HG03097 (cell line): ENCODE data around the gene ACOX3.

Source experiments
- ATAC-seq: cut with Tn5 transposase; IDR thresholded peaks from one replicate; pipeline ENCODE4 v1.9.1; 2021; ENCODE audit not compliant: unreplicated experiment, low FRiP score

Gene ACOX3

GRCh38 chr4:8468746-8469535 is 28.4 kb upstream of the ACOX3 start:
- peak; percentile 55 for ATAC-seq

GRCh38 chr4:8467016-8467415 is 26.5 kb upstream of the ACOX3 start:
- ATAC-seq = no peak

GRCh38 chr4:8465615-8466611 is 25.4 kb upstream of the ACOX3 start:
- no peak for ATAC-seq

- ATAC-seq = no peak
Measured at GRCh38 chr4:8464381-8464780, 23.9 kb upstream of the ACOX3 start.

GRCh38 chr4:8463811-8464210 is 23.3 kb upstream of the ACOX3 start:
- ATAC-seq = no peak

GRCh38 chr4:8461616-8462015 is 21.1 kb upstream of the ACOX3 start:
- ATAC-seq = no peak

GRCh38 chr4:8461086-8461485 is 20.6 kb upstream of the ACOX3 start:
- no peak for ATAC-seq

- no peak for ATAC-seq
Measured at GRCh38 chr4:8459867-8460445, 19.4 kb upstream of the ACOX3 start.

- ATAC-seq = no peak
Measured at GRCh38 chr4:8457646-8458252, 17.2 kb upstream of the ACOX3 start.

- no peak for ATAC-seq
Measured at GRCh38 chr4:8453957-8454356, 13.4 kb upstream of the ACOX3 start.

GRCh38 chr4:8451440-8452182 is 11.1 kb upstream of the ACOX3 start:
- no peak for ATAC-seq

GRCh38 chr4:8446122-8446521 is 5.6 kb upstream of the ACOX3 start:
- ATAC-seq = no peak

- ATAC-seq = no peak
Measured at GRCh38 chr4:8443801-8444200, 3.3 kb upstream of the ACOX3 start.

- no peak for ATAC-seq
Measured at GRCh38 chr4:8442596-8443358, 2.3 kb upstream of the ACOX3 start.

- ATAC-seq = no peak
Measured at GRCh38 chr4:8441499-8442091, 1.1 kb upstream of the ACOX3 start.

GRCh38 chr4:8439914-8440491 is 520 bp downstream of the ACOX3 start:
- ATAC-seq = peak; percentile 15

- ATAC-seq = no peak
Measured at GRCh38 chr4:8439168-8439567, 1.4 kb downstream of the ACOX3 start.

GRCh38 chr4:8438743-8439142 is 1.8 kb downstream of the ACOX3 start:
- ATAC-seq = no peak

- no peak for ATAC-seq
Measured at GRCh38 chr4:8437281-8437680, 3.2 kb downstream of the ACOX3 start.
